Activated T-helper 1 cell treated with Interleukin-2 at 50 U/mL for 16 hours (primary cell): ENCODE data around the gene PSTK.
A peak's percentile ranks its signal among the peaks of the same experiment; 100 is the strongest.

ENCODE experiments used
- DNase-seq: peaks from one replicate; pipeline ENCODE4 v3.0.0-alpha.2; 2020; ENCODE audit warnings: low read depth

PSTK gene

GRCh38 chr10:122993797-122994336 lies 13.7 kb downstream of the PSTK start:
- DNase-seq = no peak

DNA sequence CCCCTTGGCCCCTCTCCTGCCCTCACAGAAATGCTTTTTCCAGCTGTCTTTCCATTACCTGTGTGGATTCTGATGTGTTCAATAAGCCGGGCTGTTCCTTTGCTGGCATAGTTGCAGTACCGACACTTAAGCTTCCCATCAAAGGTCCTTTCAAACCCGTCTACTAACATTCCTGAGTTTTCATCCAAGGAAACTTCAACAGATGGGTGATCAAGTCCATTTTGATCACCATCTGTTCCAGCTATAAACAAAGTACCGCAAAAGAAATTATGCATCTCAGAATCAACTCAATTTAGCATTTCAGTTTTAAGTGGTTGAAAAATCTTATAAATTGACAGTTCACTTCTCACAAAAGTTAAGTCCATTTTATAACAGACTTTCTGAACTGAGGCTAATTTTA lies 15.7 kb downstream of the PSTK start:
- no peak for DNase-seq

GRCh38 chr10:122997864-122998263 lies 17.7 kb downstream of the PSTK start:
- no peak for DNase-seq

DNA sequence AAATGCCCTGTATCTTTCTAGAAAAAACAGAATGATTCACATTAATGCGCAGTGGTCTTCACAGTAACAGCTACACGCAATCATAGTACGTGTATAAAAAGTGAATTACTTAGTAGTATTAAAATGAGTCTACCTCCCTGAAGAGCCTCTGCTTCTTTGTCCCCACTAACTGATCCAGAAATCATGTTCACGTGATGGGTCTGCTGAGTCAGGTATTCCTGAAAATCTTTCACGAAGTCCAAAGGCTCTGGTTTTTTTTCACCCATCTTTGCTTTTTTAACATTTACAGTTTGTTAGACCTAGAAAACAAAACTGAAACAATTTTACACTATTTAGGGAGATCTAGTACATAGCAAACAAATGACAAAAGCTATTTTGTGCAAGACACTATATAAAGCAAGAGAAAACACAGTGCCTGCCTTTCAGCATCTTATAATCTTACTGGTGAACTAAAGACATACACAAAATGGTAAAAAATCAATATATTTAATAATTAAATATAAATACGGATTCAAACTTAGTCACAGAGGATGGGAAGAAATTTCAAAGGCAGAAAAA lies 18.2 kb downstream of the PSTK start:
- DNase-seq = no peak

DNA sequence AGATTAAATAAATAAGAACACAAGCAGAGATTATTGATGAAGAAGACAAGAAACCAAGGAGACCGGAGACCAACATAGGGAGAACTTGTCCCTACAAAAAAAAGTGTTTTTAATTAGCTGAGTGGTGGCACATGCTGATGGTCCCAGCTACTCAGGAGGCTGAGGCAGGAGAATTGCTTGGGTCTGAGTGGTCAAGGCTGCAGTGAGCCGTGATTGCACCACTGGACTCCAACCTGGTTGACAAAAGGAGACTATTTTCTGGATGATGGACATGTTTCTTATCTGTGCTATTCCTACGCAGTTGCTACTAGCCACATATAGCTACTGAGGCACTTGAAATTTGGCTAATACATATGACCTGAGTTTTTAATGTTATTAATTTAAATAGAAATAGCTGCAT lies 18.7 kb downstream of the PSTK start:
- no peak for DNase-seq

DNA sequence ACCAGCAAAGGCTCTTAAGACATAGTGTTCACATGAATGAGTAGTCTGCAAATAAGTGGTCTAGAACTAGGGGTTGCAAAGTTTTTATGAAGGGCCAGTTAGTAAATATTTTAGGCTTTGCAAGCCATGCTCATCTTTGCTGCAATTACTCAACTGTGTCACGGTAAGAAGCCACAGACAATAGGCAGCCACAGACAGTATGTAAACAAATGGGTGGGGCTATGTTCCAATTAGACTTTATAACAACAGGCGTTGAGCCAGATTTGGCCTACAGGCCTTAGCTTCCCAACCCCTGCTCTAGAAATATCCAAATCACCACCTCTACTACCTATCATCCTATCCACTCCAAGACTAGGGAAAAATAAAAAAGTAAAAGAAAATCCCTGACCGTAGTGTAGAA lies 19.1 kb downstream of the PSTK start:
- DNase-seq = no peak

DNA sequence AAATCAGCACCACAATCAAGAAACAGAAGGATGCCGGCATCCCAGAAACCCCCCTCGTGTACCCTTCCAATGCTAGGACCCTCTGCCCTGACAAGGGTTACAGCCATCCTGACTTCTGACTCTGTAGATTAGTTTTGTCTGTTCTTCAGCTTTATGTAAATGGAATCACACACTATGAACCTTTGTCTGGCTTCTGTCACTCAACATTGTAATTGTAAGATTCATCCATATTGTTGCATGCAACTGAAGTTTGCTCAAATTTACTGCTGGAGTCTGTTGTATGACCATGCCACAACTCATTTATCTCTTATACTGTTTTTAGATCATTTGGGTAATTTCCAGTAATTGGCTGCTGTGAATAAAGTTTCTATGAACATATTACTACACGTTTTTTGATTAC lies 20.0 kb downstream of the PSTK start:
- no peak for DNase-seq

GRCh38 chr10:123001370-123001769 lies 21.2 kb downstream of the PSTK start:
- no peak for DNase-seq

- no peak for DNase-seq
These were observed 24.1 kb downstream of the PSTK start for GRCh38 chr10:123004298-123004697.

DNA sequence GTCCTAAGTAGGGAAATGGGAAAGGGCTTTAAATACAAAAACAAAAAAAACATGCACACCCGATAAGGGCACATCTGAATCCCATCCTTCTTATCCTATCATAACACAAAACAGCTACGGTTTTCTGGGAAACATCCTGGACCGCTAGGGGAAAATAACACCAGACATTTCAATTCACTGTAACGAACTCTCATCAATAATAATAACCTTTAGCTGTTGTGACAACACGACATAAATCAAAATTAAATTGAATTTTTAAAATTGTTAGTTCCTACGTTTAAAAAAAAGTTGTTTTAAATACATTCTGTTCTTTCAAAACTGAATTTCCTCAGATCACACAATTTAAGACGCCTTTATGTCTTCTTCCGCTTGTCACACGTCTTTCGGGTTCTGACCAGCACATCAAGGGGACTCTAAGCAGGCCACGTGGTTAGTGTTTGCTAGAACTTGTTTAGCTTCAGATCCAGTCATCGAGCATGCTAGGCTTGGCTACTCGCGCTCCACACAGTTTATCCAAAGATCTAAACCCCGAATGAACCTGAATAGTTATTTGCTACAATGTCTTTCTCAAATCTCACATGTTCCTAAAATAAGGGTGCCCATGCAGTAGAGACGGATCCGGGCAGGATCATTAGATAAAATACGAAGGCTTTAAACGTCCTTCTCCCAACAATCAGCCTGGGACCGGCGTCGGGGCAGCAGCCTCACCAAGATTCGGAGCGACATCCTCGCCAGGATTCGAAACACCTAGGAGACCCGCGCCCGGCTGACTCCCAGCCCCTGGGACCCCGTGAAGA lies 27.6 kb downstream of the PSTK start:
- DNase-seq = peak; percentile 9

DNA sequence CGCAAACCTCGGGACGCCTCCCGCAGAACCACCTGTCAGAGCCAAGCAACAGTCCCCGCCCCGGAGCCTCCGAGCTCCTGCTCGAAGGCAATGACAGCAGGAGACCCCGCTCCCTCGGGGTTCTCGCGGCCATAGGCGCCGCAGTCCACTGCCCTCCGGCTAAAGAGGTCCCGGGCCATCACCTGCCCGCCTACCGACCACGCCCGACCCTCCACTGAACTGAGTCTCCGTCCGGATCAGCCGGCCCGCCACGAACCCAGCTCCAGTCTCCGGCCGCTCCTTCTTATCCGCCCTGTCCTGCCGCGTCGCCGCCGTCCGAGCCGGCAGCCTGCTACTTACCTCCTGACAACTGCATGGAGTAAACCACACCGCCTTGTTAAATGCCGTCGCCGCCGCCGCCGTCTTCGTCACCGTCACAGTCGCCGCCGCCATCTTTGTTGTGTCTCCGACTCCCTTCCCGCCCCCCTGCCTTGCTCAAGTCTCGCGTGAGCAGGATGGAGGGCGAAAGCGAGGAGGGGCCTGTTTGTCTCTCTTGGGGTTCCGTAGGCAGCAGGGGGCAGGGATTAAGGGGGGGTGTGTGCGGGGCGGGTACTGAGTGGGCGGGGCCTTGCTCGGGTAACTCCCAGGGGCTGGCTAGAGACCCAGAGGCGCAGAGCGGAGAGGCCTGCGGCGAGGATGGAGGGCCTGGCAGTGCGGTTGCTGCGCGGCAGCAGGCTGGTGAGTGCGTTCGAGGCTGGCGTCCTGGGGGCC lies 28.3 kb downstream of the PSTK start, which contains the start of the genes ACADSB and IKZF5:
Gene ACADSB, plus strand, starts transcription at position 652 of the 750 bp plus-strand sequence. Its CDS starts 24 bp downstream, at position 676.
Gene IKZF5, minus strand, starts transcription at position 441 of the 750 bp plus-strand sequence. CDS start 10,170 bp downstream, outside the sequence.
- DNase-seq = peak; percentile 92

- DNase-seq = no peak
These were observed 29.1 kb downstream of the PSTK start for GRCh38 chr10:123009105-123009820.

GRCh38 chr10:123011987-123012386 lies 31.8 kb downstream of the PSTK start:
- no peak for DNase-seq

GRCh38 chr10:123013456-123014419 lies 33.5 kb downstream of the PSTK start:
- no peak for DNase-seq

DNA sequence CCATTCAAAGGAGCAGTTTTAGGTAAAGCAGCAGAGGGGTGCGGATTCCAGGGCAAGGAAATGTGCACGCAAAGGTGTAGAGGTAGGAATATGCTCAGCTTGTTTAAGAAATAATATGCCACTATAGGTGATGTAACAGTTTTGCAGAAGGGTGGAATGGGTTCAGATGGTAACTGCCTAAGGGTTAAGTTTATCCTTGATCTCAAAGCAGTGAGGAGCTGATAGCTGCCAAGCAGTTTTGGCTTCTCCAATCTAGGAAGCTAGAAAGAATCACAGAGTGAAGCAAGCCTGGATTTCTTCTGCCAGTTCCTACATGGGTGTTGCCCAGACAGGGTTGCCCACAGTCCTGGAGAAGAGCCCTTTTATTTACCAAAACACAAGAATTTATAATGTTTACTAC lies 34.6 kb downstream of the PSTK start:
- DNase-seq = no peak

- no peak for DNase-seq
These were observed 36.0 kb downstream of the PSTK start for GRCh38 chr10:123016228-123016627.

DNA sequence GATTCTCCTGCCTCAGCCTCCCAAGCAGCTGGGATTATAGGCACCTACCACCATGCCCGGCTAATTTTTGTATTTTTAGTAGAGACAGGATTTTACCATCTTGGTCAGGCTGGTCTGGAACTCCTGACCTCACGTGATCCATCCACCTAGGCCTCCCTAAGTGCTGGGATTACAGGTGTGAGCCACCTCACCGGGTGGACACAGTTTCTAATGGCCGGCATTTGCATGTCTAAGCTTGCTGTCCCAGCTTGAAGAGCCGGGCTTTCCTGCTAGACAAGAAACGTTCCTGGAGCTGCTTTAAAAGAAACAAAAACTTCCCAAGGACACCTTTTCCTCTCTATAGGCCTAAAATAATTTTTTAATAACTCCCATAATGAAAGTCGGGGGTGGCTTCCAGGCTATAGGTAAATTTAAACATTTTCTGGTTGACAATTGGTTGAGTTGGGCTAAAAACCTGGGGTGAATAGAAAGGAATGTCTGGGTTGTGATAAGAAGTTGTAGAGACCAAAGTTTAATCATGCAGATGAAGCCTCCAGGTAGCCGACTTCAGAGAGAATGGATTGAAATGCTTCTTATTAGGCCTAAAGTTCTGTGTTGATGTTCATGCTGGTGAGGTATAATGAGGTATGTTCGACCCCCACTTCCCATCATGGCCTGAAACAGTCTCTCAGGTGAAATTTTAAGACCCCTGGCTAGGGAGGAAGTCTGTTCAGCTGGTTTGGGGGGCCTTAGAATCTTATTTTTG lies 37.4 kb downstream of the PSTK start:
- no peak for DNase-seq

GRCh38 chr10:123018531-123018930 lies 38.3 kb downstream of the PSTK start:
- no peak for DNase-seq

- DNase-seq = no peak
These were observed 39.1 kb downstream of the PSTK start for GRCh38 chr10:123019264-123019663.
